GM23338 (cell line): ENCODE results near the gene SLC23A1. TPM values are rescaled to one million over a fixed set of nuclear protein-coding genes. Genes with fewer than 3 reads are reported as not detected.
A peak's percentile ranks its signal among the peaks of the same experiment; 100 is the strongest.

ENCODE experiments used
- ATAC-seq: fragments of 200-7000 bp; cut with Tn5 transposase; 3 replicates; pipeline ENCODE4 v1.9.1; 2020
- DNase-seq: peaks from one replicate; pipeline ENCODE4 v3.0.0-alpha.2; 2015; ENCODE audit warnings: low spot score
- H2AFZ ChIP-seq: fragments of 200-600 bp; sonication (generic); 2 replicates; pipeline ENCODE4 v1.8.0; 2016; ENCODE audit warnings: antibody characterized with exemption, mild to moderate bottlenecking, moderate library complexity
- H3F3A ChIP-seq: fragments of 200-600 bp; sonication (generic); replicated peaks from 2 replicates; pipeline ENCODE4 v1.8.0; 2017; ENCODE audit warnings: antibody characterized with exemption, mixed run types, low read depth
- H3K27ac ChIP-seq: fragments of 200-600 bp; sonication (generic); 2 replicates; pipeline ENCODE4 v1.6.1; 2016; ENCODE audit warnings: low read depth
- H3K27me3 ChIP-seq: fragments of 200-600 bp; sonication (generic); 2 replicates; pipeline ENCODE4 v1.8.0; 2016; ENCODE audit warnings: mild to moderate bottlenecking, mixed run types, moderate library complexity; ENCODE audit not compliant: insufficient read depth
- H3K36me3 ChIP-seq: fragments of 200-600 bp; sonication (generic); 2 replicates; pipeline ENCODE4 v1.8.0; 2016; ENCODE audit warnings: mild to moderate bottlenecking; ENCODE audit not compliant: insufficient read depth
- H3K4me1 ChIP-seq: fragments of 200-600 bp; sonication (generic); 2 replicates; pipeline ENCODE4 v1.8.0; 2016; ENCODE audit warnings: mild to moderate bottlenecking, moderate library complexity; ENCODE audit not compliant: insufficient read depth
- H3K4me2 ChIP-seq: fragments of 200-600 bp; sonication (generic); 2 replicates; pipeline ENCODE4 v1.7.1; 2017; ENCODE audit warnings: mixed run types
- H3K4me3 ChIP-seq: fragments of 200-600 bp; sonication (generic); 2 replicates; pipeline ENCODE4 v1.6.1; 2016; ENCODE audit warnings: mixed run types
- H3K79me2 ChIP-seq: fragments of 200-600 bp; sonication (generic); replicated peaks from 2 replicates; pipeline ENCODE4 v1.8.0; 2017; ENCODE audit warnings: mild to moderate bottlenecking; ENCODE audit not compliant: insufficient read depth
- H3K9me2 ChIP-seq: fragments of 200-600 bp; sonication (generic); 2 replicates; pipeline ENCODE4 v1.8.0; 2017; ENCODE audit not compliant: insufficient read depth
- H4K20me1 ChIP-seq: fragments of 200-600 bp; sonication (generic); replicated peaks from 2 replicates; pipeline ENCODE4 v1.8.0; 2017; ENCODE audit warnings: mild to moderate bottlenecking; ENCODE audit not compliant: insufficient read depth
- H3K27ac Mint-ChIP-seq: 2 replicates; pipeline ENCODE4 v1.8.0; 2020; ENCODE audit warnings: inconsistent platforms, mild to moderate bottlenecking, moderate library complexity, mixed read lengths
- H3K27me3 Mint-ChIP-seq: 3 replicates; pipeline ENCODE4 v1.8.0; 2022; ENCODE audit warnings: low read depth, mild to moderate bottlenecking, moderate library complexity, mixed read lengths, inconsistent platforms; ENCODE audit not compliant: insufficient read depth, poor library complexity
- H3K36me3 Mint-ChIP-seq: 3 replicates; pipeline ENCODE4 v1.8.0; 2021; ENCODE audit warnings: low read depth, mild to moderate bottlenecking, inconsistent platforms, moderate library complexity, mixed read lengths
- H3K4me1 Mint-ChIP-seq: 3 replicates; pipeline ENCODE4 v1.8.0; 2020; ENCODE audit warnings: mild to moderate bottlenecking, inconsistent platforms, mixed read lengths
- H3K4me3 Mint-ChIP-seq: 3 replicates; pipeline ENCODE4 v1.8.0; 2021; ENCODE audit warnings: moderate library complexity, mild to moderate bottlenecking, inconsistent platforms, mixed read lengths
- H3K9me3 Mint-ChIP-seq: 3 replicates; pipeline ENCODE4 v1.8.0; 2020; ENCODE audit warnings: moderate library complexity, mild to moderate bottlenecking, inconsistent platforms, mixed read lengths
- CREB1 ChIP-seq: fragments of 250-450 bp; sonication (Bioruptor Pico); IDR thresholded peaks from 2 replicates; pipeline ENCODE4 v1.5.0; 2020; ENCODE audit warnings: low read depth, mild to moderate bottlenecking, moderate library complexity
- ETS1 ChIP-seq: IDR thresholded peaks from 2 replicates; pipeline ENCODE4 v1.6.1; 2016; ENCODE audit warnings: antibody characterized with exemption
- EZH2 ChIP-seq: fragments of 200-600 bp; sonication (generic); IDR thresholded peaks from one replicate; pipeline ENCODE4 v1.8.0; 2017; ENCODE audit warnings: antibody characterized with exemption, mild to moderate bottlenecking, low read depth; ENCODE audit not compliant: unreplicated experiment
- JUNB ChIP-seq: IDR thresholded peaks from one replicate; pipeline ENCODE4 v1.6.1; 2016; ENCODE audit warnings: antibody characterized with exemption; ENCODE audit not compliant: unreplicated experiment
- NANOG ChIP-seq: IDR thresholded peaks from 2 replicates; pipeline ENCODE4 v1.6.1; 2016; ENCODE audit warnings: antibody characterized with exemption, borderline replicate concordance
- POLR2AphosphoS5 ChIP-seq: IDR thresholded peaks from 2 replicates; pipeline ENCODE4 v1.6.1; 2016; ENCODE audit warnings: antibody characterized with exemption, low read depth
- STAT1 ChIP-seq: IDR thresholded peaks from one replicate; pipeline ENCODE4 v1.6.1; 2016; ENCODE audit warnings: antibody characterized with exemption; ENCODE audit not compliant: unreplicated experiment
- ZNF331 ChIP-seq: fragments of 250-450 bp; sonication (Bioruptor Pico); IDR thresholded peaks from 2 replicates; pipeline ENCODE4 v1.5.0; 2020; ENCODE audit warnings: low read depth, mild to moderate bottlenecking, moderate library complexity
- ZNF462 ChIP-seq: fragments of 250-450 bp; sonication (Bioruptor Pico); IDR thresholded peaks from 2 replicates; pipeline ENCODE4 v1.5.0; 2020; ENCODE audit warnings: mild to moderate bottlenecking, moderate library complexity
- polyA plus RNA-seq: library from polyadenylated mRNA; unstranded; fragments of >200 nt; fragmentation: Nextera tagmentation; extraction: Ambion mirVana; gene quantifications from 2 replicates; pipeline ENCODE4 v1.2.1, GENCODE V29; 2016
- total RNA-seq: library from RNA; depleted of rRNA; stranded (reverse); fragments of >200 nt; shearing (Covaris generic); gene quantifications from 2 replicates; pipeline ENCODE4 v1.2.3, GENCODE V29; 2014
- TF ChIP-seq, protein P1 (sequence below): IDR thresholded peaks from one replicate; pipeline ENCODE4 v1.6.1; 2018; ENCODE audit warnings: antibody characterized with exemption; ENCODE audit not compliant: unreplicated experiment
- TF ChIP-seq, protein P2 (sequence below), 2 experiments: fragments of 200-600 bp in 1 of 2; sonication (generic) in 1 of 2; conservative IDR thresholded peaks; 2 replicates each; pipeline versions ENCODE4 v1.5.1 to v1.6.1; 2016 to 2017; ENCODE audit warnings: antibody characterized with exemption in 2 of 2, low read depth in 2 of 2, mild to moderate bottlenecking in 2 of 2, moderate library complexity in 1 of 2

The SLC23A1 gene
- total and polyA plus RNA-seq, 2 experiments from 2014 or later = 0.29 TPM; not detected in 1

GRCh38 chr5:139342423-139342723 is 40.7 kb downstream of the SLC23A1 start (continued):
- TF ChIP-seq POLR2AphosphoS5 (no peak), NANOG (no peak)

DNA sequence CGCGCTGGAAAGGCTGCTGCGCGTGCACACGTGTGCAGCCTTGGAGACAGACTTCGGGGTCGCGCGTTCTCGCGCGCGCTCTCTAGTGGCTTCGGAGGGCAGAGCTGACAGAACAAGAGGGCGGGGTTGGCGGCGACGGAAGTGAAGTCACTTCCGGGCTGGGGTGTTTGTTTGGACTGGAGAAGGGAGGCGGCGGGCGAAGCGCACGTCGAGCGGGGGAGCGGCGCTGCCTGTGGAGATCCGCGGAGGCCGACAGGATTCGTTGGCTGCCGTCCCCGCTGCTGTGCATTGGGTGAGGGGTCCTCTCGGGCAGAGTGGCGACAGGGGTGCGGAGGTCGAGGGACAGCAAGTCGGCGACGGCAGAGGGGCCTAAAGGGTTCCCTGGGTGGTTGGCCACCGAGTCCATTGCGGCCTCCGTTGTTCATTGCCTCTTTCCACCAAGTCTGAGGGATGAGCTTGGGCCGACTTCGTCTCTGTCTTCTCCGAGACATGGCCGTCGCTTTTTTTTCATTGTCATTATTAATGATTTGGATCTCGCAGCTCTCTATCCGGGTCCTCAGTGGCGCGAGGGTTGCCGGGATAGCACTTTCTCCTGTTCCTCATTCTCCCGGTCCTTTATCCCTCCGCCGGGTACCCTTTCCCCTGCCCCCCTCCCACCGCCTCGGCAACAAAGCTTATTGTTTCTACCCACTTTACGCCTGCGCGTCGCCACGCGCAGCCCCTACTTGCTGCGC is 41.2 kb downstream of the SLC23A1 start, which contains the start of gene PAIP2:
Gene PAIP2, plus strand, starts transcription at position 166 of the 734 bp plus-strand sequence. CDS start 21,931 bp downstream, outside the sequence.
- Histone ChIP-seq H3K27me3 (no peaks in the 10 kb centered on the region), H3K4me2 (peak within 1 kb of the TSS; percentile 97), H3K27ac (peak within 1 kb of the TSS; percentile 98), H3K9me2 (peaks cover 4% of the 10 kb centered on the region; the same call in 1 of the 2 replicates), H2AFZ (0 out of 2 replicates have a peak within 1 kb of the TSS, but pooled peaks have one; percentile 34), H3K36me3 (peaks cover 6% of the 10 kb centered on the region), H4K20me1 (peaks cover 40% of the 10 kb centered on the region), H3K4me3 (peak within 1 kb of the TSS; percentile 90), H3K4me1 (peaks cover 8% of the 10 kb centered on the region), H3F3A (peaks cover 9% of the 10 kb centered on the region; the same call in 1 of the 2 replicates), H3K79me2 (peaks cover 46% of the 10 kb centered on the region)
- Mint-ChIP-seq H3K27me3 (peaks cover 18% of the 10 kb centered on the region), H3K36me3 (peaks cover 31% of the 10 kb centered on the region), H3K9me3 (no peaks in the 10 kb centered on the region; the same call in 2 of the 3 replicates), H3K4me1 (peaks cover 23% of the 10 kb centered on the region), H3K4me3 (peak within 1 kb of the TSS; percentile 99), H3K27ac (peak within 1 kb of the TSS; percentile 100)
- peak; percentile 99 for DNase-seq
- TF ChIP-seq EZH2 (no peak), ZNF331 (CRISPR knock-in tag) (no peak), POLR2AphosphoS5 (peak; percentile 95), STAT1 (no peak), JUNB (no peak), CREB1 (CRISPR knock-in tag) (peak; percentile 89), ETS1 (peak; percentile 73; the same call in 1 of the 2 replicates), NANOG (no peak), ZNF462 (no peak)
- TF ChIP-seq, protein P1, sequence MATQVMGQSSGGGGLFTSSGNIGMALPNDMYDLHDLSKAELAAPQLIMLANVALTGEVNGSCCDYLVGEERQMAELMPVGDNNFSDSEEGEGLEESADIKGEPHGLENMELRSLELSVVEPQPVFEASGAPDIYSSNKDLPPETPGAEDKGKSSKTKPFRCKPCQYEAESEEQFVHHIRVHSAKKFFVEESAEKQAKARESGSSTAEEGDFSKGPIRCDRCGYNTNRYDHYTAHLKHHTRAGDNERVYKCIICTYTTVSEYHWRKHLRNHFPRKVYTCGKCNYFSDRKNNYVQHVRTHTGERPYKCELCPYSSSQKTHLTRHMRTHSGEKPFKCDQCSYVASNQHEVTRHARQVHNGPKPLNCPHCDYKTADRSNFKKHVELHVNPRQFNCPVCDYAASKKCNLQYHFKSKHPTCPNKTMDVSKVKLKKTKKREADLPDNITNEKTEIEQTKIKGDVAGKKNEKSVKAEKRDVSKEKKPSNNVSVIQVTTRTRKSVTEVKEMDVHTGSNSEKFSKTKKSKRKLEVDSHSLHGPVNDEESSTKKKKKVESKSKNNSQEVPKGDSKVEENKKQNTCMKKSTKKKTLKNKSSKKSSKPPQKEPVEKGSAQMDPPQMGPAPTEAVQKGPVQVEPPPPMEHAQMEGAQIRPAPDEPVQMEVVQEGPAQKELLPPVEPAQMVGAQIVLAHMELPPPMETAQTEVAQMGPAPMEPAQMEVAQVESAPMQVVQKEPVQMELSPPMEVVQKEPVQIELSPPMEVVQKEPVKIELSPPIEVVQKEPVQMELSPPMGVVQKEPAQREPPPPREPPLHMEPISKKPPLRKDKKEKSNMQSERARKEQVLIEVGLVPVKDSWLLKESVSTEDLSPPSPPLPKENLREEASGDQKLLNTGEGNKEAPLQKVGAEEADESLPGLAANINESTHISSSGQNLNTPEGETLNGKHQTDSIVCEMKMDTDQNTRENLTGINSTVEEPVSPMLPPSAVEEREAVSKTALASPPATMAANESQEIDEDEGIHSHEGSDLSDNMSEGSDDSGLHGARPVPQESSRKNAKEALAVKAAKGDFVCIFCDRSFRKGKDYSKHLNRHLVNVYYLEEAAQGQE = no peak
- TF ChIP-seq, protein P2, sequence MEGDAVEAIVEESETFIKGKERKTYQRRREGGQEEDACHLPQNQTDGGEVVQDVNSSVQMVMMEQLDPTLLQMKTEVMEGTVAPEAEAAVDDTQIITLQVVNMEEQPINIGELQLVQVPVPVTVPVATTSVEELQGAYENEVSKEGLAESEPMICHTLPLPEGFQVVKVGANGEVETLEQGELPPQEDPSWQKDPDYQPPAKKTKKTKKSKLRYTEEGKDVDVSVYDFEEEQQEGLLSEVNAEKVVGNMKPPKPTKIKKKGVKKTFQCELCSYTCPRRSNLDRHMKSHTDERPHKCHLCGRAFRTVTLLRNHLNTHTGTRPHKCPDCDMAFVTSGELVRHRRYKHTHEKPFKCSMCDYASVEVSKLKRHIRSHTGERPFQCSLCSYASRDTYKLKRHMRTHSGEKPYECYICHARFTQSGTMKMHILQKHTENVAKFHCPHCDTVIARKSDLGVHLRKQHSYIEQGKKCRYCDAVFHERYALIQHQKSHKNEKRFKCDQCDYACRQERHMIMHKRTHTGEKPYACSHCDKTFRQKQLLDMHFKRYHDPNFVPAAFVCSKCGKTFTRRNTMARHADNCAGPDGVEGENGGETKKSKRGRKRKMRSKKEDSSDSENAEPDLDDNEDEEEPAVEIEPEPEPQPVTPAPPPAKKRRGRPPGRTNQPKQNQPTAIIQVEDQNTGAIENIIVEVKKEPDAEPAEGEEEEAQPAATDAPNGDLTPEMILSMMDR (conservative IDR thresholded peaks at IDR 0.05; ENCODE audit: low read depth in 2 of 2) = peak; percentile 56 to 81
- peak; percentile 83 for ATAC-seq
